ENCODE data around the gene FAF2.
"Not testable (repeated sequence)": the region's sequence is repeated elsewhere in the genome, so short reads cannot be mapped to it uniquely, and the experiment has no call there.

The FAF2 gene, protein sequence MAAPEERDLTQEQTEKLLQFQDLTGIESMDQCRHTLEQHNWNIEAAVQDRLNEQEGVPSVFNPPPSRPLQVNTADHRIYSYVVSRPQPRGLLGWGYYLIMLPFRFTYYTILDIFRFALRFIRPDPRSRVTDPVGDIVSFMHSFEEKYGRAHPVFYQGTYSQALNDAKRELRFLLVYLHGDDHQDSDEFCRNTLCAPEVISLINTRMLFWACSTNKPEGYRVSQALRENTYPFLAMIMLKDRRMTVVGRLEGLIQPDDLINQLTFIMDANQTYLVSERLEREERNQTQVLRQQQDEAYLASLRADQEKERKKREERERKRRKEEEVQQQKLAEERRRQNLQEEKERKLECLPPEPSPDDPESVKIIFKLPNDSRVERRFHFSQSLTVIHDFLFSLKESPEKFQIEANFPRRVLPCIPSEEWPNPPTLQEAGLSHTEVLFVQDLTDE
- total RNA-seq = 34.5 to 50.2 (median 43.4) reads per million in 4 donors

DNA sequence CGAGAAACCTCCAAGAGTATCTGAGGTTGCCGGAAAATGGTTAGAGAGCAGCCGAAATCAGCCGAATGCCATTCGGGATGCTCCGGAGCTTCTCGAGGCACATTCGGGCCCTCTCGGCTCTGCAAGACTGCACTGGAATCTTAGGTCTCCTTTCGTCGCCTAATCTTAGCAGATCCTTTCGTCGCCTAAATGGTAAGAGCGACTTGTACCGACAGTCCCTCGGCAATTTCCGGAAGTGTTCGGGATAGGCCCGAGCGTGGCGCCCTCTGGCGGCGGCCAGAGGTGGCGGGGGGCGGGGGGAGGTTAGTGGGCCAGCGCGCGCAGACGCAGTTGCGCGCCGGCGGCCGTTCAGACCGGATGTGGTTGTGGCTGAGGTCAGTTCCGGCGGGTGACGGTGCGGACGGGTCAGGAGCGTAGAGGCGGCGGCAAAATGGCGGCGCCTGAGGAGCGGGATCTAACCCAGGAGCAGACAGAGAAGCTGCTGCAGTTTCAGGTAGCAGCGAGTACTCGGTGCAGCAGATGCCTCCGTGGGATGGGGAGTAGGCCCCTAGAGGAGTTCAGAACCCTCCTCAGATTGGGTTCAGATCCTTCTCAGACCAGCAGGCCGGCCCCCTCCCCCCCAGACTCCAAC is at the start of gene FAF2:
Gene FAF2, plus strand, starts transcription at position 408 of the 631 bp plus-strand sequence. Its CDS starts 23 bp downstream, at position 431.
- DNase-seq = peak; percentile 91 to 97 (median 94)

DNA sequence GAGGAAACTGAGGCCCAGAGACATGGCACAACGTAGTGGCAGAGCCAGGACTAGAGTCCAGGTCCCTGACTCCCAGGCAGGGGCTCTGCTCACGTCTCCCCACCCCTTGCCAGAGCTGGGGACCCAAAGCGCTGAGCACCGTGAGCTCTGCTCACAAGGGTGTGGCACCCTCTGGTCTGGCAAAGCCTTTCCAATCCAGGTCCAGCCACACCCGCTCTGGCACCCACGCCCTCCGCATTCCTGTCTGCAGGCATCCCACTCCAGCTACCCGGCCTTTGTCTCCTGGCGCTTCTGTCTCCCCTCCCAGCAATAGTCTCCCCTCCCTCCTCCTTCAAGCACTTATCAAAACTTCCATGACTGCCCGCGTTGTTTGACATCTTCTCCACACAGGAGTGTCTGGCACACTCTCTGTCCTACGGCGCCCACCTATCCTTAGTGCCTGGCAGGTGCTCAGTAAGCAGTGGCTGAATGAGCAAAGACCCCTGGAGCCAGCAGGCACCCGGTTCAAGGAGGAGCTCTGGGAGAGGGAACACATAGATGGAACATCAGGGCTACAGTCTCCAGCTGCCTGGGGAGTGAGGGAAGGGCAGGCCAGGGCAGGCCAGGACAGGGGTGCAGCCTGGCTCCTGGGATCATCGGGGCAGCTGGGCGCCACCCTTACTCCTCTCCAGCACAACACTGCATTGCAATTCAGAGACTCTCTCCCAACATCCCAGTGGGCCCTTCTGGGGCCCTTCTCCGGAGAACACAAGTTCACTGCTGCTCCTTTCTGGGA is 47.6 kb upstream of the FAF2 start:
- no peak for DNase-seq

DNA sequence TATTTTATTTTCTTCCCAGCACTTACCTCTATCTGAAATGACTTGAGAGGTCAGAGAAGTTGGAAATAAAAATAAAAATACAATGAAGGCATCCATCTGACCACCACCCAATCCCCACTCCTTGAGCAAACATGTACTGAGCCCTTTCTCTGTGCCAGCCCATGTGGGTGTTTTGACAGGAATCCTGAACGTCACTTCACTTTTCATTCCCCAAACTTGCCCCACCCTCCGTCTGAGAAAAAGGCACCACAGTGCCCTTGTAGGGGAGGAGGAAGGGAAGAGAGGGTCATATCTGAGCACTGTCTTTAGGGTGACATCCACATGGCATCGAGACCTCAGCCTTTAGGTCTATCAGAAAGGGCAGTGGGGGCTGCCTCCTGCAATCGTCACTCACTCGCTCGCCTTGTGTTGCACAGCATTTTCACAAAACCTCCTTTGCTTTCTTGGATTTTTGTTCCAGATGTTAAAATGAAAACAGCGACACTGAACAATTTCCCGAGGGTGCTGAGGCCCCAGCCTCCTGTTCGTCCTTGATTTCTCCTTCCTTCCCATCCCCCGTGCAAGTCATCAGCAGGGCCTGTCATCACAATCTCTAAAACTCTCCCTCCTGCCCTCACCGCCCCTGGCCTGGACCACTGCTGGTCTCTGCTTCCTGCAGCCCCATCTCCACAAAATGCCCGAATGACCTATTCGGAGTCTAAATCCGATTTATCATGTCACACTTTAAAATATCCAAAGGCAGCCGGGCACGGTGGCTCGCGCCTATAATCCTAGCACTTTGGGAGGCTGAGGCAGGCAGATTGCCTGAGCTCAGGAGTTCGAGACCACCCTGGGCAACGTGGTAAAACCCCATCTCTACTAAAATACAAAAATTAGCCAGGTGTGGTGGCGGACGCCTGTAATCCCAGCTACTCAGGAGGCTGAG is 46.6 kb upstream of the FAF2 start:
- no peak for DNase-seq

DNA sequence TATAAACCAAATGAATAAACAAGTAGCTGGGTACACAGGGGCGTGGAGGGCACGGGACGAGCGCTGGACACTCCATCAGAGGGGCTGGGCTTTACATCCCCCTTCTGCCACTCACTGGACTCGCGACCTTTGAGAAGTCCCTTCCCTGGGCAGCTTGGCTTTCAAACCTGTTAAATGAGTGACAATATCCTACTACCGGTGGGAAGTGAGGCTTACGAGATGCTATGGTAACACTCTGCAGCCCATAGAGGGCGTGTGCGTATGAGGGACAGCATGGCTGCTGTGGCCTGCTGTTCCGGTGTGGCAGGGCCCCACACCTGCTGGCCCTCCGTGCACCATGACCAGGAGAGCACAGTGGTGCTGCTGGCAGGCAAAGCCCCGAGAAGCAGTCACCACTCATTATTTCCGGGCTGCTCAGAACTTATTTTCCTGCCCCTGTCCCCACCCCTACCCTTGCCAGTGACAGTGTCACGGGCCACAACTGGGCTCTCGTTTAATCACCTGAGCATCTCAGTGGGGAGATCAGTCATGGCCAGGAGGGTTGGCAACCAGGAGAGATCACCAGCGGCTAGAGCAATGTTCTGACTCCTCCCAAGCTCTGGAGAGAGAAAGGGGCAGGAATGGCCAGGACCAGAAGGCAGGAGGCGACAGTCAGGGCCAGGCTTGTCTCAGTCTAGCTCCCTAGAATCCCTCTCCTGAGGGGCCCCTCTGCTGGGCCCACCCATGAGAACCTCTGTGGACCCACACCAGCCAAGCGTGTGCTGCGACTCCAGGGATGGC is 42.3 kb upstream of the FAF2 start:
- DNase-seq = no peak

DNA sequence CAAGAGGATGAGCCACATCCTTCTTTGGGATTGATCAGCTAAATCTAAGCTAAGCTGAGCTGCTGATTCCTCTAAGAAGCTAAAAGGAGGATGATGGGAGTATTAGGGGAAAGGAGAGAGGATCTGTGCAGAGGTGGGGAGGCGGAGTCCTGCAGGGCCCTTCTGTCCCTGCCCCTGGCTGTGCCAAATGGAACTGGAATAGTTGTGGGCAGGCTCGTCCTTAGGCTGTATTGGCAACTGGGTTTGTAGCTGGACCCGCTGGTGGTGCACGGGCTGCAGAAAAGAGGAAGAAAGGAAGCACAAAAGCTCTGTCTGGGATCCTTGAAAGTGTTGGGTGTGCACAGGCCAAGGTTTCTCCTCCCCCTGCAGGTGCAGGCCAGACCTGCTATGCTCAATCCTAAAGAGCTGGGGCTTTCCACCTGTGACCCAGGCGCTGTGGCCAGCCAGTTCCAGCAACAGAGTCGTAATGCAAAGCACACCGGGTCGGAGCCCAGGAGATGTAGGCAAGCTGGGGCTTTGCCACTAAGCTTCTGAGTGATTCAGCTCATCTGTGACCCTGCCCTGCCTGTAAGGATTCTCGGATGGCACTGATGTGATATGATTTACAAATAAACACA is 41.6 kb upstream of the FAF2 start:
- DNase-seq = no peak

DNA sequence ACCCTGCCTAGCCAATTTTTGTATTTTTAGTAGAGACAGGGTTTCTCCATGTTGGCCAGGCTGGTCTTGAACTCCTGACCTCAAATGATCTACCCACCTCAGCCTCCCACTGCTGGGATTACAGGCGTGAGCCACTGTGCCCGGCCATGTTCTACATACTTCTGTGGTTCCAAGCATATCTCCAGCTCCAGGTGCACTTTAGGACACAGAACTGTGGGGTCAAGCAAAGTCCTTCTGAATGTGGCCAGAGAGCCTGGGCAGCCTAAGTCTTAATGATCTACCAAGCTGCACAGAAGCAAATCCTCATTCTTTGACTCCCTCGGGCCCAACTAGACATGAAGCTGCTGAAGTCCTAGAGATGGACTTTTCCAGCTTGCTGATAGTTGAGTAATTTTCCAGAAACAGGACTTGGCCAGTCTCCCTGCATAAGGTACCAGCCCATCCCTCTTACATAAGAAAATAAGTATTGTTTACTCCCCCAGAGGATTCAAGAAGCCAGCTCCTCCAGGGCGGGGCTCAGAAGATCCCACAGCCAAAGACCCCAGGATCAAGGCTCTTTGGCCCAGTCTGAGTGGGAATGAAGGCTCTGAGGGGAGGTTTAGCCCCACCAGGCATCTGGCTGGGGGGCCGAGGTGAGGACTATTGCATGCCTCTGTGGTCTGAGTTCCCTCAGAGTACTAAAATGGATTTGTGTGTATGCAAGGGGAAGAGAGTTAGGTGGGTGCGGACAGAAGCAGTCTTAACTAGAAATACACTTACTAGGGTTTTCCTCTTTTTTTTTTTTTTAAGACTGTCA is 40.5 kb upstream of the FAF2 start:
- no peak for DNase-seq

DNA sequence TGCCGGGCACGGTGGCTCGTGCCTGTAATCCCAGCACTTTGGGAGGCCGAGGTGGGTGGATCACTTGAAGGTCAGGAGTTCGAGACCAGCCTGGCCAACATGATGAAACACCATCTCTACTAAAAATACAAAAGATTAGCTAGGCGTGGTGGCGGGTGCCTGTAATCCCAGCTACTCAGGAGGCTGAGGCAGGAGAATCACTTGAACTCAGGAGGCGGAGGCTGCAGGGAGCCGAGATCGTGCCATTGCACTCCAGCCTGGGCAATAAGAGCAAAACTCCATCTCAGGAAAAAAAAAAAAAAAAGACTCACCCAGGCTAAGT is 40.0 kb upstream of the FAF2 start:
- not testable (repeated sequence) for DNase-seq

DNA sequence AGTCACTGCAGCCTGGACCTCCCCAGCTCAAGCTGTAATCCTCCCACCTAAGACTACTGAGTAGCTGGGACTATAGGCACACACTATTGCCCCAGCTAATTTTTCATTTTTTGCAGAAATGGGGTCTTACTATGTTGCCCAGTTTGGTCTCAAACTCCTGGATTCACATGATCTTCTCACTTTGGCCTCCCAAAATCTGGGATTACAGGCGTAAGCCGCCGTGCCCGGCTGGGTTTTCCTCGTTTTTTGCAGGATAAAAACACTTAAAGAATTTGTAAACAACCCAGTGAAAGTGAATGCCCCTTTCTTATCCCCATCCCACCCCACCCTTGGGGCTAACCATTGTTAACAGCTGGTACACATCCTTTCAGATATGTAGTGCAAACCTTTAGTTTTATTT is 39.6 kb upstream of the FAF2 start:
- DNase-seq = no peak

DNA sequence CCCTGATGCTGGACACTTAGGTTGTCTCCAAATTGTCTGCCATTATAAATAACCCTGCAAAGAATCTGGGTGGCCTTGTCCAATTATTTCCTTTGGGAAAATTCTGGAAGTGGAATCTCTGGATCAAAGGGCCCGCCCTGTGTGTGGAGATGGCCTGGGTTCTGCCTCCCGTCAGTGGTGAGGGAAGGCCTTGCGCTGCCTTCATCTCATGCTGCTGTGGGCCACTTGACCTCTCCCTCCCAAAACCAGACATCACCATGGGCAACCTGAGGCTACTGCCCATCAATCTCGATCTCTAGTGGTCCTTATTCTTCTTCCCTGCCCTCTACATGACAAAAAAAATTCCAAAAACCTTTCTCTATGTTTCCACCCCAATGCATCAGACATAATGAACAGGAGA is 38.4 kb upstream of the FAF2 start:
- no peak for DNase-seq

DNA sequence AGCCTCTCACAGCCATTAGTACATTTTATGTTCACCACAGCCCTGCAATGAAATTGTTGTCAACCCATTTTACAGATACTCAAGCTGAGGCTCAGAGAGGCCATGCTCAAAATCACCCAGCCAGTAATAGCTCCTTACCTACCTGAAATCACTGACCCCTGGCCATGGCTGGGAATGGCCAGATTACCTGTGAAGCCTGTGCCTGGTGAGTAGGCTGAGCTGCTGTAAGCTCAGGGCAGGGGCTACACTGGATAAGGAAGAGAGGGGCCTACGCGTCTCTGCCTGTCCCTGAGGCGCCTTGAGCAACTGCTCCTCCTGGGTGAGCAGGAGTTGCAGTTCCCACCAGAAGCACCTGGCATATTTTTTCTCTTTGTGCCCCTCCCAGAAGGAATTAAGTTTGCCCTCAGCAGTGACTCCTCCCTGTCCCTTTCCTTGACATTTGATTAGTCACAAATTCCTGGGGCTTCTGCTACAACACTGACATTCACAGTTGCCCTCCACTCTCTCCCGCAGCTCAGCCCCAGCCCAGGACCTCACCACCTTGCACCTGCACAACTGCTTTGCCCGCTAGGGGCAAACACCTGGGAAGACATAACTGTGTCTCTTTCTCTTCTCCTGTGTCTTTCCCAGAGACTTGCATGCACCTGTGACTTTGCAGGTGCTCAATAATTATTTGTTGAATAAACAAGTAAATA is 37.6 kb upstream of the FAF2 start:
- no peak for DNase-seq

DNA sequence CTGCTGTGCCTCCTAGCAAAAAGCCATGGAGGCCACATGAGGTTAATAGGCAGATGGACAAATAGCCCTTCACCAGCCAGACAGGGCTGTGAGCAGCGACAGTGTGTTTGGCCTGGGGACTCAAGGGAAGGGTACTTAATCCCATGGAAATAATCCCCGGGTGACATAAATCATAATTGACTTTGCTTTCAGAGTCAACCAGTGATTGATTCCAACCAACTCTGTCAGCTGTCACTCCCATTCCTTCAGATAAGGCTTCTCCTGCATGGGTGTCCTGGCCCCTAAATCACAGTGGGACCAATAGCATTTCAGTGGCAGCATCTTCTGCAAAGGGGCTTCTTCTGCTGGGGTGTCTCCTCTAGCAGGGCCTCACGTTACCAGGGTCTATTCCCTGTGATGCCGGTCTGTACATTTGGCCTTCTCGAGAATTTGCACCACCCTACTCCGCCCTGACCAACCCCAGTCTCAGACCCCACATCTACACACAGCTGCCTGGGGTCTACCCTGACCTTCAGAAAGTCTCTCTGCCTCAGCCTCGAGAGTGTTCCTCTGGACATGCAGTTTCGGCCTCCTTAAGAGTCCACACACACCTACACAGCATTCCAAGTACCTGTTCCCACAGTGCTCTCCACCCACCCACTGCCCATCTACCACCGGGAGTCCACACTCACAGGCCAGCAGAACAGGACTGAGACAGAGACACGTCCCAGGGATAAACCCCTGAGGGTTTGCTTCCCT is 35.5 kb upstream of the FAF2 start:
- no peak for DNase-seq

DNA sequence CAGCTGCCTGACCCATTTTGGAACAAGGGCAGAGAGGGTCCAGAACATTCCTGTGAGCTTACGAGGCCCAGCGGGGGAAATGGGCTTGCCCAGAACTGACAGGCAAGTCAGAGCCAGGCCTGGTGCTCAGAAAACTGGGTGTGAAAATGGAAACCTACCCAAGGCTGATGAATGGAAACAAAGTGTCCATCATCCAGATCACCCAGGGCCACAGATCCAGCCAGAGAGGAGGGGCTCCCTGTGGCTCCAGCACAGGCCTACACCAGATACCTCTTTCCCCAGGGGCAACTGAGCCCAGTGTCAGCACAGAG is 35.0 kb upstream of the FAF2 start:
- no peak for DNase-seq

DNA sequence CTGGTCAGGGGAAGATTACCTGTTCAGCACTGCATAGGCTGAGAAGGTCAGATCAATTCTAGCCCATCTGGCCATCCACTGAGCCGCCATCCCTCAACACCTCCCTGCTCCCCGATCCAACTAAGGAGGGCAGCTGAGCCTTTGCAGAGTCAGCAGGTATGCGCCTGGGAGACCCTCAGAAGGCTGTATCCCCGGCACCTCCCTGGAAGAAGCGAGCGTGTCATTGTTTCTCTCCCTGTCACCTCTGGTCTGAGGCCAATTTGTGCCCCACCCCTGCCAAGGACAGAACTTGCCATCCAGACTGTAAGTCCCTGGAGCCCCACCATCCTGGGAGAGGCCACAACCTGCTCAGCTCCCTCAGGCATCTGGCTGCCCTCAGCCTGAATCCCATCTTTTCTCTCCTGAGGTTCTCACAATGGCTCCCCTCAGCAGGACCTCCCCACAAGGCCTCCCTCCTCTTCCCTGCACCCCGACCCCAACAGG is 34.4 kb upstream of the FAF2 start:
- no peak for DNase-seq

DNA sequence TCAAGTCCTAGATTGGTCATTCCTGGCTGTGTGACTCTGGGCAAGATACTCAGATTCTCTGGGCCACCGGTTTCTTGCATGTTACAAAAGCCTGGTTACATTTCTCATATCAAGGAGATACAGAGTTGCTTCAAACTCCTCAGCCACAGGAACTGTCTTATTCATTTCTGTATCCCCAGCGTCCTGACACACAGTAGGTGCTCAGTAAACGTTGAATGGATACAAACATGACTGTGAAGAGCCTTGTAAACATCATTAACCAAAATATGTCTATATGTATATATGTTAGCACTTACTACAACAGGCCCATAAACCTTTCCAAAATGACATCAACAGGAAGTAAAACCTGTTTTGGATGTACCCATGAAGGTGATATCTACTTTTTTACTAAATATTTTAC is 33.5 kb upstream of the FAF2 start:
- DNase-seq = no peak

DNA sequence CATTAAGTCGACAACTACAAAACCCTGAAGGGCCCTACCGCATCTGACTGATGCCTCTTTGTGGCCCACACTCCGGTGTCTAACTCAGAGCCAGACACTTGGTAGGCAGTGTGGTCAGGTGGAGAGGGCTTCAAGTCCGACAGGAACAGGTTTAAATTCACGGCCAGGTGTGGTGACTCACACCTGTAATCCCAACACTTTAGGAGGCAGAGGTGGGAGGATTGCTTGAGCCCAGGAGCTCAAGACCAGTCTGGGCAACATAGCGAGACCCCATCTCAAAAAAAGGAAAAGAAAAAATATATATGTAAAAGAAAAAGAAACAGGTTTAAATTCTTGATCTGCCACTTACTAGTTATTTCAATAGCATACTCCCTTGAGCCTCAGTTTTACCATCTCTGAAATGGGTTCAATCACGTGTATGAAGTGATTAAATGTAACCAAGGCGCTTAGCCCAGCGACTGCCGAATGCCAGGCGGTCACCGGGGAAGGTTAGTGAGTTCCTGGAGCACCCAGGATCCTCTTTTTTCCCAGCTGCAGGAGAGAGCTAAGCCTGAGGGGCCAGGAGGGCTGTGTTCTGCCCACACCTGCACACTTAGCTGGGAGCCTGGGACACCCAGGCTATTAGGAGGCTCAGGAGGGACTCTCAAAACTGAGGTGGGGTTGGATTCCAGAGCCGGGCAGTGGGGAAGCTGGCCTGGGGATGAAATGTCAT is 32.8 kb upstream of the FAF2 start:
- no peak for DNase-seq

DNA sequence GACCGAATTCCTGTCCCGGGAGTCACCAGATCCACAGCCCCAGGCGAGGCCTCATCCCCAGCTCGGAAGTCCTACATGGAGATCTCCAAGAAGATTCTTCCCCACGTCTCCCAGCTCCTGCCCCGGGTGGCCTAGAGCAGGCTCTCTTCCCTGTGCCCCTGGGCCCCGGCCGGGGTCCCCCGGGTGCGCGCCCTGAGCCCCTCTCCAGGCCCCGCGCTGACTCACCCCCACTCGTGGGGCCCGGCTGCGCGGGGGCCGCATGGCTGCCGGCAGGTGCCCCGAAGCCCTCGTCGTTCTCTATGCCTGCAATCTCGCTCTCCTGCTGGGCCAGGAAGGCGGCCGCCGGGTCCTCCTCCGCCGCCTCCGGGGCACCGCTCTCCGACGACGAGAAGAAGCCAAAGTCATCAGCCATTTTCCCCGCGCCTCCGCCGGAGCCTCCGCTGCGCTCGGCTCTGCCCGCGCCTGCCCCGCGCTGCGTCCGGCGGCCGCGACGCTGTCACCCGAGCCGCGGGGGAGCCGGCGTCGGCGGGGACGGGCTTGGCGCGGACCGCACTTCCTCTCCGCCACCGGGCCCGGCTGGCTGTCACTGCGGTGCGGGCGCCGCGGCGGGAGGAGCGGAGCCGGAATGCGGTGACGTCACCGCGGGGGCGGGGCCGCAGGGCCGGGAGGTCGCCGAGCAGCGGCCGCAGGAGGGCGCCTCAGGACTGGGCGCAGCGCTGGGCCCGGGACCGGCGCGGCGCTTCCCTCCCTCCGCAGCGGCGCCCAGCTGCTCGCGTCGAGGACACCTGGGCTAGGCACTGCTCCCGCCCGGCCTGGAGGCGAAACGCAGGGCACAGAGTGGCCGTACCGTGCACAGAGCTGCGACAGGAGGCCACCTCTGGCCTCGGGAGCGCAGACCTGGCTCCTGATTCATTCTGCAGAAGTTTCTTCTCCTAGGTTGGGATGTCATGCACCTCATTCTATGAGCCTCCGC is 31.9 kb upstream of the FAF2 start, which contains the start of gene CLTB:
Gene CLTB, minus strand, starts transcription at position 588 of the 973 bp plus-strand sequence. Its CDS starts 176 bp downstream, at position 412.
- DNase-seq = peak; percentile 85 to 95 (median 88)

DNA sequence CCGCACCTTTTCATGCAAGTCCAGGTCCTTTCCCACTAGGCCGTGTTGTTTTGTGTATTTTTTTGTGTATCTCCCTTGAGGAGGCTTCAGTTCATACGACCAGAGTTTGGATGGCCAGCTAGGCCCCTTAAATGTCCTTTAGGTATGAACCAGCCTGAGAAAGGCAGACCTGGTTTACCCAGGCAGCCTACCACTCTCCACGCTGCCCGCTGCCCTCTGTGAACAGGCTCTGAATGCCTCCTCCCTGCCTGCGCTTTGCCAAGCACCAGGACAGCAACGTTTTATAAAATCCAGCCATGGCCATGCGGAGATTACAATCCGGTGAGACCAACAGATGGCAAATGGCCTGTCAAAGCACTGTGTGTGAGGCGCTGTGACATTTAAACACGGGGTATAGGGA is 31.2 kb upstream of the FAF2 start:
- DNase-seq = no peak
